Esophagus muscularis mucosa (tissue), 4 donors: ENCODE results near the gene TMOD3. TPM values are rescaled to one million over a fixed set of nuclear protein-coding genes. Genes with fewer than 3 reads are reported as not detected.

Source experiments
- DNase-seq: peaks from one replicate; pipeline ENCODE4 v3.0.0-alpha.2; 2017; ENCODE audit errors: extremely low spot score
- H3K27ac ChIP-seq, 4 donors: fragments of 200-600 bp; sonication (generic); replicated peaks in 1 of 4; 1 replicate in 3 of 4; 2 replicates in 1 of 4; pipeline ENCODE4 v1.5.1; 2016 to 2019; ENCODE audit warnings: mild to moderate bottlenecking in 1 of 4
- H3K27me3 ChIP-seq, 4 donors: fragments of 200-600 bp; sonication (generic); one replicate each; pipeline versions ENCODE4 v1.5.1 to v1.6.0; 2016 to 2019
- H3K36me3 ChIP-seq, 4 donors: fragments of 200-600 bp; sonication (generic); one replicate each; pipeline ENCODE4 v1.5.1; 2016 to 2019
- H3K4me1 ChIP-seq, 4 donors: fragments of 200-600 bp; sonication (generic); one replicate each; pipeline ENCODE4 v1.5.1; 2016 to 2019
- H3K4me3 ChIP-seq, 4 donors: fragments of 200-600 bp; sonication (generic); 1 replicate in 2 of 4; 2 replicates in 2 of 4; pipeline ENCODE4 v1.5.1; 2016 to 2019; ENCODE audit warnings: mild to moderate bottlenecking in 4 of 4, moderate library complexity in 1 of 4
- H3K9me3 ChIP-seq, 4 donors: fragments of 200-600 bp; sonication (generic); 1 replicate in 3 of 4; 2 replicates in 1 of 4; pipeline ENCODE4 v1.5.1; 2016 to 2019
- EP300 ChIP-seq: sonication (generic); formaldehyde crosslinking; IDR thresholded peaks from one replicate; pipeline ENCODE4 v1.6.1; 2017; ENCODE audit warnings: antibody characterized with exemption
- POLR2A ChIP-seq: fragments of 450-650 bp; IDR thresholded peaks from one replicate; pipeline ENCODE4 v1.6.1; 2017; ENCODE audit warnings: antibody characterized with exemption, moderate library complexity, mild to moderate bottlenecking, low read depth
- POLR2AphosphoS5 ChIP-seq, 2 donors: sonication (generic); formaldehyde crosslinking; IDR thresholded peaks; one replicate each; pipeline ENCODE4 v1.6.1; 2017; ENCODE audit warnings: antibody characterized with exemption in 2 of 2
- WGBS: methylation state at CpG from one replicate; pipeline ENCODE4 v1.1.5; 2018; 5-methylcytosine and 5-hydroxymethylcytosine counted together
- intact Hi-C: fragments of 100-400 bp; cut with DNase I; formaldehyde crosslinking; loops from one replicate; pipeline ENCODE4 v1.15.1; 2023
- total RNA-seq, 4 donors: library from RNA; depleted of rRNA; stranded (reverse); fragments of >200 nt; gene quantifications; one replicate each; pipeline versions ENCODE4 v1.1.0 to v1.2.1, GENCODE V29; 2016
- TF ChIP-seq, protein P1 (sequence below), 3 experiments: fragments of 200-600 bp in 2 of 3; fragments of 450-650 bp in 1 of 3; sonication (generic) in 2 of 3; IDR thresholded peaks; one replicate each; pipeline ENCODE4 v1.5.1; 2017 to 2019; ENCODE audit warnings: antibody characterized with exemption in 3 of 3, mild to moderate bottlenecking in 2 of 3, moderate library complexity in 1 of 3

TMOD3 gene
- total RNA-seq, 4 donors from 2014 or later = 16.2 to 27.9 (median 24.7) TPM

- intact Hi-C loops = no loop called here
- Histone ChIP-seq H3K27me3 (no peaks in the 10 kb centered on the region), H3K36me3 (peaks cover 19 to 91% (median 68%) of the 10 kb centered on the region in 4 donors), H3K4me1 (peaks cover 0 to 3% (median 0%) of the 10 kb centered on the region in 4 donors), H3K27ac (no peak overlapping the region), H3K9me3 (no peaks in the 10 kb centered on the region), H3K4me3 (no peak overlapping the region)
- no peak for DNase-seq
- TF ChIP-seq POLR2AphosphoS5 (IDR thresholded peaks at IDR 0.05) = no peak
- TF ChIP-seq, protein P1, sequence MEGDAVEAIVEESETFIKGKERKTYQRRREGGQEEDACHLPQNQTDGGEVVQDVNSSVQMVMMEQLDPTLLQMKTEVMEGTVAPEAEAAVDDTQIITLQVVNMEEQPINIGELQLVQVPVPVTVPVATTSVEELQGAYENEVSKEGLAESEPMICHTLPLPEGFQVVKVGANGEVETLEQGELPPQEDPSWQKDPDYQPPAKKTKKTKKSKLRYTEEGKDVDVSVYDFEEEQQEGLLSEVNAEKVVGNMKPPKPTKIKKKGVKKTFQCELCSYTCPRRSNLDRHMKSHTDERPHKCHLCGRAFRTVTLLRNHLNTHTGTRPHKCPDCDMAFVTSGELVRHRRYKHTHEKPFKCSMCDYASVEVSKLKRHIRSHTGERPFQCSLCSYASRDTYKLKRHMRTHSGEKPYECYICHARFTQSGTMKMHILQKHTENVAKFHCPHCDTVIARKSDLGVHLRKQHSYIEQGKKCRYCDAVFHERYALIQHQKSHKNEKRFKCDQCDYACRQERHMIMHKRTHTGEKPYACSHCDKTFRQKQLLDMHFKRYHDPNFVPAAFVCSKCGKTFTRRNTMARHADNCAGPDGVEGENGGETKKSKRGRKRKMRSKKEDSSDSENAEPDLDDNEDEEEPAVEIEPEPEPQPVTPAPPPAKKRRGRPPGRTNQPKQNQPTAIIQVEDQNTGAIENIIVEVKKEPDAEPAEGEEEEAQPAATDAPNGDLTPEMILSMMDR (IDR thresholded peaks at IDR 0.05) = no peak
- TF ChIP-seq EP300 = no peak
- no peak for TF ChIP-seq POLR2A
- whole genome bisulfite sequencing = 80% methylated on average over 4 of the region's 4 CpGs
Observed at GRCh38 chr15:51904931-51905330, 75.5 kb downstream of the TMOD3 start.

- intact Hi-C loops = no loop called here
- Histone ChIP-seq H3K27me3 (no peaks in the 10 kb centered on the region), H3K27ac (no peak overlapping the region), H3K36me3 (peaks cover 10 to 92% (median 62%) of the 10 kb centered on the region in 4 donors), H3K4me3 (no peak overlapping the region), H3K4me1 (peaks cover 0 to 3% (median 0%) of the 10 kb centered on the region in 4 donors), H3K9me3 (no peaks in the 10 kb centered on the region)
- no peak for DNase-seq
- 74% methylated on average over 7 of the region's 8 CpGs for WGBS
- TF ChIP-seq EP300 (no peak), POLR2A (no peak), POLR2AphosphoS5 (IDR thresholded peaks at IDR 0.05) (no peak)
- TF ChIP-seq, protein P1 (IDR thresholded peaks at IDR 0.05) = no peak
Observed at GRCh38 chr15:51907136-51907862, 77.8 kb downstream of the TMOD3 start.

DNA sequence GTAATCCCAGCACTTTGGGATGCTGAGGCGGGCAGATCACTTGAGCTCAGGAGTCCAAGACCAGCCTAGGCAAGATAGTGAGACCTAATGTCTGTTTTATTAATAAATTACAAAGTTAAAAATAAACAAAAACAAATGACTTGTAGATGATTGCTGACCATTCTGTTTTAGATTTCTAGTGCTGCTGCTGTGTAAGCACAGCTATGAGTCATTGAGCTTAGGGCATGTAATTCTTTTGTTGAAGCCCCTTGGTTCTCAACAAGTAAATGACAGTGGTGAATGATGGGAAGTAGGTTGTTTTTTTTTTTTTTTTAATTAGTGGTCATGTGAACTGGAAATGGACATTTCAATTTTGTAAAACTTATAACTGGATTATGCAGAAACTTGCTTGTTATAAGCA lies 78.9 kb downstream of the TMOD3 start:
- H3K27me3 ChIP-seq = no peaks in the 10 kb centered on the region
- no peak overlapping the region for H3K4me3 ChIP-seq
- H3K4me1 ChIP-seq = peaks cover 0 to 3% (median 0%) of the 10 kb centered on the region in 4 donors
- DNase-seq = no peak
- intact Hi-C loops = no loop called here
- no peaks in the 10 kb centered on the region for H3K9me3 ChIP-seq
- peaks cover 7 to 90% (median 60%) of the 10 kb centered on the region in 4 donors for H3K36me3 ChIP-seq
- TF ChIP-seq EP300 (no peak), POLR2A (no peak), POLR2AphosphoS5 (IDR thresholded peaks at IDR 0.05) (no peak)
- TF ChIP-seq, protein P1 (IDR thresholded peaks at IDR 0.05) = no peak
- 100% methylated on average over 1 of the region's 1 CpG for WGBS
- no peak overlapping the region for H3K27ac ChIP-seq

- 91% methylated on average over 2 of the region's 2 CpGs for WGBS
- TF ChIP-seq POLR2AphosphoS5 (IDR thresholded peaks at IDR 0.05) (no peak), POLR2A (no peak), EP300 (no peak)
- TF ChIP-seq, protein P1 (IDR thresholded peaks at IDR 0.05) = no peak
- intact Hi-C loops = no loop called here
Observed at GRCh38 chr15:51909584-51909983, 80.1 kb downstream of the TMOD3 start.

More at GRCh38 chr15:51909584-51909983, 80.1 kb downstream of the TMOD3 start:
- H3K4me1 ChIP-seq = peaks cover 0 to 1% (median 0%) of the 10 kb centered on the region in 4 donors
- no peaks in the 10 kb centered on the region for H3K27me3 ChIP-seq
- H3K9me3 ChIP-seq = no peaks in the 10 kb centered on the region
- no peak overlapping the region for H3K27ac ChIP-seq
- H3K4me3 ChIP-seq = no peak overlapping the region
- DNase-seq = no peak
- H3K36me3 ChIP-seq = peaks cover 7 to 80% (median 61%) of the 10 kb centered on the region in 4 donors
